Measurements from ENCODE around the gene TRIO. TPM values are rescaled to one million over a fixed set of nuclear protein-coding genes. Genes with fewer than 3 reads are reported as not detected.
"Not testable (repeated sequence)": the region's sequence is repeated elsewhere in the genome, so short reads cannot be mapped to it uniquely, and the experiment has no call there.

The TRIO gene
- total RNA-seq, 1 donor from 2014 or later = 192 TPM

- intact Hi-C loops (cut with DNase I) = no loop called here
- no peak for DNase-seq (ENCODE audit: low spot score)
- no peak for ATAC-seq
Measured at GRCh38 chr5:14528926-14529325, 385.8 kb downstream of the TRIO start.

- no peak for ATAC-seq
- no peak for DNase-seq (ENCODE audit: low spot score)
- intact Hi-C loops (cut with DNase I) = no loop called here
Measured at GRCh38 chr5:14531668-14532067, 388.5 kb downstream of the TRIO start.

DNA sequence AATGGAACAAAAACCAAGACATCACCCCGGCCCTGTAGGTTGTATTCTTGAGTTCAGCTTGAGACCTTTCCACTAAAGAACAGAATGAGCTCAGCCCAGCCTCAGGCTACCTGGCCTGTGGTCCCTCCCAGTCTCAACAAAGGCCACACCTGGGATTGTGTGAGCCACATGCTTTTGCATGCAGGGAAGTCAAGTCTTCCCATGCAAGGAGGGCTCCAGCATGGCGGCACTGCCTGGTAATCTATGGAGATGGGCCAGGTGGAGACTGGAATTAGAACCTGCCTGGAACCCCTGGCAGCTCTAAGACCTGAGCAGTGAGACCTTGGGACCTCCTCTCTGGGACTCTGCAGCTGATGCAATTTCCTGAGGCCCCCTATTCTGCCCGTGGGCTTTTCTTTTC, 389.0 kb downstream of the TRIO start:
- no peak for ATAC-seq
- intact Hi-C loops (cut with DNase I) = no loop called here
- no peak for DNase-seq (ENCODE audit: low spot score)

GRCh38 chr5:14534773-14535172, 391.6 kb downstream of the TRIO start:
- intact Hi-C loops (cut with DNase I) = no loop called here
- DNase-seq (ENCODE audit: low spot score) = no peak
- peak; percentile 60 for ATAC-seq

GRCh38 chr5:14545308-14545707, 402.2 kb downstream of the TRIO start:
- ATAC-seq (peak; percentile 48), DNase-seq (ENCODE audit: low spot score) (no peak)
- intact Hi-C loops (cut with DNase I) = no loop called here

DNA sequence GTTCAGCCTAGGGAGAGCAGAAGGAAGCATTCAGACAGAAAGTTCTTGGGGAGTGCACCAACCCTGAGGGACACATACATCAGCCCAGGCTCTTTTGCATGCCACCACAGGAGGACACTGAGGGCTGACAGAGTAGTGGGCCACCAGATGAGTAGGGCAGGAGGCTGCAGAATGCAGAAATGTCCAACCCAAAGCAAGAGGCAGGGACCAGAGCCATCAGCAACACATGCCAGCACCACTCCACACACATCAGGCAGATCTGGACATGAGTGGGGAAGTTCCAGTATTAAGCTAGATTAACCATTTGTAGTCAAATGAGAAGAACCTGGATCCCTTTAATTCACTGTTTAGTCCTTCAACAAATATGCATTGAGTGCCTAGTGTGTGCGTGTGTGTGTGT, 402.7 kb downstream of the TRIO start:
- peak; percentile 55 for ATAC-seq
- intact Hi-C loops (cut with DNase I) = no loop called here
- DNase-seq (ENCODE audit: low spot score) = no peak

GRCh38 chr5:14547666-14548065, 404.5 kb downstream of the TRIO start:
- DNase-seq (ENCODE audit: low spot score) = no peak
- intact Hi-C loops (cut with DNase I) = no loop called here
- ATAC-seq = no peak

GRCh38 chr5:14551211-14551610, 408.1 kb downstream of the TRIO start:
- ATAC-seq (no peak), DNase-seq (ENCODE audit: low spot score) (no peak)
- intact Hi-C loops (cut with DNase I) = no loop called here

DNA sequence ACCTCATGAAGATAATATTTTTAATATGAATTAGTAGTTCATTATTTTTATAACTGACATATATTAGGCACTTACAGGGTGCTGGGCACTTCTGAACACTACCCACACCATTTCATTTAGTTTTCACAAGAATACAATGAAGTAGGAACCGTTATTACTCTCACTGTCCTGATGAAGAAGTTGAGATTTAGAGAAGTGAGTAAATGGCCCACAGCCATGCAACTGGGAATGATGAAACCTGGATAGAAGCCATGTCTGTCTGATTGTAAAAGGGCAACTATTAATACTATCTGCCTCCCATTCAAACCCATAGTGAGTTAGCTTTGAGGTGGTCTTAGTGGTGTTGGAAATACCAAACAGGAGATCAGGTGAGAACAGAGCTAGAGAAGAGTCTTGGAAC, 408.9 kb downstream of the TRIO start:
- ATAC-seq (peak; percentile 30), DNase-seq (ENCODE audit: low spot score) (no peak)
- intact Hi-C loops (cut with DNase I) = no loop called here

DNA sequence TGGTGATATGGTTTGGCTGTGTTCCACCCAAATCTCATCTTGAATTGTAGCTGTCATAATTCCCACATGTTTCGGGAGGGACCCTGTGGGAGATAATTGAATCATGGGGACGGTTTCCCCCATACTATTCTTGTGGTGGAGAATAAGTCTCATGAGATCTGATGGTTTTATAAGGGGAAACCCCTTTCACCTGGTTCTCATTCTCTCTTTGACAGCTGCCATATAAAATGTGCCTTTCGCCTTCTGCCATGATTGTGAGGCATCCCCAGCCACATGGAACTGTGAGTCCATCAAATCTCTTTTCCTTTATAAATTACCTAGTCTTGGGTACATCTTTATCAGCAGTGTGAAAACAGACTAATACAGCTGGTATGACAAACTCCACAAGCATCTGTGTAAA, 411.1 kb downstream of the TRIO start:
- DNase-seq (ENCODE audit: low spot score); intact Hi-C loops (cut with DNase I); ATAC-seq: not testable (repeated sequence)

GRCh38 chr5:14556015-14556414, 412.9 kb downstream of the TRIO start:
- ATAC-seq = no peak
- DNase-seq (ENCODE audit: low spot score) = no peak
- intact Hi-C loops (cut with DNase I) = no loop called here

GRCh38 chr5:14557203-14557770, 414.1 kb downstream of the TRIO start:
- no peak for ATAC-seq
- intact Hi-C loops (cut with DNase I) = no loop called here

DNA sequence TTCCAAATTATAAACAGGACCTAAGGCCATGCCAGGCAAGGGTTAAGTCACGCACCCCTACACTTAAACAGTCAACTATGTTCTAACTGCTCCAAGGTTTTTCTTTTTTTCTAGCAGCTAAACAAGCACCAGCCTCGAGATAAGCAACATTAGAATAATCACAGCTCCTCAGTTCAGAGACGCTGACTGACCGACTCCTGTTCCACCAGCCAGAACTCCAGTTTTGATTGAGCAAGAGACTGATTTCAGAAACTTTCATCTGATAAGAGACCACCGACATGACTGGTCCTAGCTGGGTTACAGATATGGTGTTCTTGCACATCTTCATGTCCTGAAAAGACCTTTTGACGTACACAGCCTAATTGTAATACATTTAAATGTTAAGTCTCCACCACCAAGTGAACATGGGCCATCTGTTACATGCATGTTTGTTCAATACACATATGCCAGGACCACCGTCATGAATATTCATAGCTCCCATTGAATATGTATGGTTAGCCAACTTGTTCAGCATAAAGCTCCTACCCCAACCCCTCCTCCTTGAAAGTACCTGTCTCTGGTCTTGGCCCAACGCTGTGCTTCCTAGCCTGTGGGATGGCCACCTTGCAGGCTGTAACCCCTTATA, 414.8 kb downstream of the TRIO start:
- intact Hi-C loops (cut with DNase I) = no loop called here
- DNase-seq (ENCODE audit: low spot score) = no peak
- ATAC-seq = no peak

More at GRCh38 chr5:14557203-14557770, 414.1 kb downstream of the TRIO start:
- DNase-seq (ENCODE audit: low spot score) = no peak

Other genes with a start within 250 kb of the TRIO start
- gene DNAH5, start 198.7 kb upstream of the TRIO start, total RNA-seq = 0.58 TPM